Choroid plexus epithelial cell (primary cell): ENCODE measurements around the gene NT5C2.

ENCODE experiments used
- DNase-seq: peaks from one replicate; pipeline ENCODE4 v3.0.0-alpha.2; 2010; ENCODE audit warnings: low read depth
- H3K4me3 ChIP-seq: 2 replicates; pipeline ENCODE4 v1.5.1; 2011; ENCODE audit warnings: low read depth, mild to moderate bottlenecking, control low read depth, low read length, moderate library complexity
- TF ChIP-seq, protein P1 (sequence below): conservative IDR thresholded peaks from 2 replicates; pipeline ENCODE4 v1.5.1; 2011; ENCODE audit warnings: low read depth, mild to moderate bottlenecking, control low read depth, inconsistent platforms, low read length, moderate library complexity

The NT5C2 gene

DNA sequence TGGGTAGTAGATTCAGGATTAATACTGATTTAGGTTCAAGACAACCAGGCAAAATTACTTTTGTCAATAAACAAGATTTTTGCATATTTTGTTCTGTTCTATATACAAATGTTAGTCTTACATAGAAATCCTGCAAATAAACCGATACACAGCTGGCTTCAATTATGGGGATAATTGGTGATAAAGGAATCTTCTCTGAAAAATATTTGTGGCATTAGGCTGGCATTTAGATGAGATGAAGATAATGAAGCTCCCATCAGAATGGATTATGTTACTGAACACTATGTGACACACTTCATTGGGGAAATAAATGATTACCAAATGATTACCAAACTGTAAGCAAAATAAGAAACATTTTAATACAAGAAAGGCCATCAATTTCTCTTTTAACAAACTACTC is 65.8 kb downstream of the NT5C2 start:
- TF ChIP-seq, protein P1, sequence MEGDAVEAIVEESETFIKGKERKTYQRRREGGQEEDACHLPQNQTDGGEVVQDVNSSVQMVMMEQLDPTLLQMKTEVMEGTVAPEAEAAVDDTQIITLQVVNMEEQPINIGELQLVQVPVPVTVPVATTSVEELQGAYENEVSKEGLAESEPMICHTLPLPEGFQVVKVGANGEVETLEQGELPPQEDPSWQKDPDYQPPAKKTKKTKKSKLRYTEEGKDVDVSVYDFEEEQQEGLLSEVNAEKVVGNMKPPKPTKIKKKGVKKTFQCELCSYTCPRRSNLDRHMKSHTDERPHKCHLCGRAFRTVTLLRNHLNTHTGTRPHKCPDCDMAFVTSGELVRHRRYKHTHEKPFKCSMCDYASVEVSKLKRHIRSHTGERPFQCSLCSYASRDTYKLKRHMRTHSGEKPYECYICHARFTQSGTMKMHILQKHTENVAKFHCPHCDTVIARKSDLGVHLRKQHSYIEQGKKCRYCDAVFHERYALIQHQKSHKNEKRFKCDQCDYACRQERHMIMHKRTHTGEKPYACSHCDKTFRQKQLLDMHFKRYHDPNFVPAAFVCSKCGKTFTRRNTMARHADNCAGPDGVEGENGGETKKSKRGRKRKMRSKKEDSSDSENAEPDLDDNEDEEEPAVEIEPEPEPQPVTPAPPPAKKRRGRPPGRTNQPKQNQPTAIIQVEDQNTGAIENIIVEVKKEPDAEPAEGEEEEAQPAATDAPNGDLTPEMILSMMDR: no peak
- H3K4me3 ChIP-seq: no peak overlapping the region
- DNase-seq: no peak

- DNase-seq: peak; percentile 65
- TF ChIP-seq, protein P1: no peak
- no peak overlapping the region for H3K4me3 ChIP-seq
Observed at GRCh38 chr10:103125323-103126267, 67.5 kb downstream of the NT5C2 start.

GRCh38 chr10:103124420-103125096 is 68.5 kb downstream of the NT5C2 start:
- H3K4me3 ChIP-seq: no peak overlapping the region
- TF ChIP-seq, protein P1: no peak
- DNase-seq: no peak

- TF ChIP-seq, protein P1: no peak
- no peak overlapping the region for H3K4me3 ChIP-seq
- no peak for DNase-seq
Observed at GRCh38 chr10:103123282-103124024, 69.6 kb downstream of the NT5C2 start.

GRCh38 chr10:103120977-103121735 is 71.9 kb downstream of the NT5C2 start:
- no peak overlapping the region for H3K4me3 ChIP-seq
- DNase-seq: no peak

DNA sequence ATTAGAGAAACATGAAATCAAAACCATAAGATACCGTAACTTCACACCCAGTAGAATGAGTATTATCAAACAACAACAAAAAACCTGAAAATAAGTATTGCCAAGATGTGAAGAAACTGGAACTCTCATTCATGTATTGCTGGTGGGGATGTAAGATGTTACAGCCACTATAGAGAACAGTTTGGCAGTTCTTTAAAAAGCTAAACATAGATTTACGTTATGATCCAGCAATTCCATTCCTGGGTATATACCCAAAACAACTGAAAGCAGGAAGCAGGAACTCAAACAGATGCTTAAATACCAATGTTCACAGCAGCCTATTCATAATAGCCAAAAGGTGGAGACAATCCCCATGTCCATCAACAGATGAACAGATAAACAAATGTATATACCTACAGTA is 72.5 kb downstream of the NT5C2 start:
- no peak for DNase-seq
- TF ChIP-seq, protein P1: no peak
- H3K4me3 ChIP-seq: no peak overlapping the region

More at GRCh38 chr10:103120977-103121735, 71.9 kb downstream of the NT5C2 start:
- TF ChIP-seq, protein P1: no peak
